Endothelial cell of umbilical vein (primary cell): Measurements from ENCODE around the gene ELAC2. TPM values are rescaled to one million over a fixed set of nuclear protein-coding genes. Genes with fewer than 3 reads are reported as not detected.

Source experiments
- BruUV-seq: library from RNA; stranded (reverse); fragments of 400-500 nt; replicated peaks from 2 replicates; lab custom pipeline; 2021; lab: Mats Ljungman, UMichigan
- CTCF ChIA-PET: fragments of 300-600, 350-600 bp; sonication (Branson Sonifier 250); formaldehyde crosslinking; loops from one replicate; lab custom pipeline; 2021; ENCODE audit warnings: antibody characterized with exemption, inconsistent platforms; lab: Charles Lee
- POLR2A ChIA-PET: fragments of 300-600, 350-600 bp; sonication (Branson Sonifier 250); formaldehyde crosslinking; loops from one replicate; lab custom pipeline; 2021; ENCODE audit warnings: antibody characterized with exemption, inconsistent platforms; lab: Charles Lee
- DNase-seq: peaks from one replicate; pipeline ENCODE4 v3.0.0-alpha.2; 2011; ENCODE audit warnings: low read depth, low spot score
- FAIRE-seq: peaks from 2 replicates; lab custom pipeline; 2011; peaks lifted over from hg19 to GRCh38; lab: Jason Lieb, UNC
- H2AFZ ChIP-seq: 2 replicates; pipeline ENCODE4 v1.6.0; 2012; ENCODE audit warnings: low read depth, low read length, control low read depth, inconsistent platforms
- H3K27ac ChIP-seq: 2 replicates; pipeline ENCODE4 v1.5.1; 2011; ENCODE audit warnings: low read depth, mild to moderate bottlenecking, control low read depth, low read length, moderate library complexity; ENCODE audit not compliant: insufficient read depth
- H3K27me3 ChIP-seq, 2 experiments: 2 replicates each; pipeline versions ENCODE4 v1.6.0 to v1.6.1; 2011; ENCODE audit warnings: low read length in 2 of 2, mixed read lengths in 1 of 2; ENCODE audit not compliant: control insufficient read depth in 2 of 2, insufficient read depth in 2 of 2
- H3K36me3 ChIP-seq, 2 experiments: 2 replicates in 1 of 2; 3 replicates in 1 of 2; pipeline ENCODE4 v1.5.1; 2011; ENCODE audit warnings: low read length in 2 of 2, mild to moderate bottlenecking in 1 of 2, moderate library complexity in 1 of 2; ENCODE audit not compliant: control insufficient read depth in 2 of 2, insufficient read depth in 2 of 2; ENCODE audit errors: extremely low read depth in 1 of 2
- H3K4me1 ChIP-seq: 3 replicates; pipeline ENCODE4 v1.5.1; 2011; ENCODE audit warnings: mild to moderate bottlenecking, low read length; ENCODE audit not compliant: control insufficient read depth, insufficient read depth; ENCODE audit errors: extremely low read depth
- H3K4me2 ChIP-seq: 2 replicates; pipeline ENCODE4 v1.6.1; 2011; ENCODE audit warnings: low read length, control low read depth, mixed read lengths; ENCODE audit not compliant: insufficient read depth
- H3K4me3 ChIP-seq, 3 experiments: fragments of 200-600 bp in 1 of 3; sonication (generic), shearing (Covaris generic) in 1 of 3; replicated peaks in 1 of 3; 2 replicates each; pipeline ENCODE4 v1.5.1; 2011 to 2016; ENCODE audit warnings: control low read depth in 3 of 3, low read length in 3 of 3, mild to moderate bottlenecking in 2 of 3, inconsistent platforms in 1 of 3, low read depth in 1 of 3, moderate library complexity in 1 of 3; ENCODE audit not compliant: insufficient read depth in 1 of 3
- H3K79me2 ChIP-seq: 2 replicates; pipeline ENCODE4 v1.6.0; 2012; ENCODE audit warnings: low read length, inconsistent platforms; ENCODE audit not compliant: control insufficient read depth, insufficient read depth
- H3K9ac ChIP-seq: replicated peaks from 2 replicates; pipeline ENCODE3; 2011; ENCODE audit warnings: low read length, control low read depth; ENCODE audit not compliant: insufficient read depth; ENCODE audit errors: extremely low read depth
- H3K9me1 ChIP-seq: replicated peaks from 3 replicates; pipeline ENCODE4 v1.6.0; 2011; ENCODE audit warnings: mild to moderate bottlenecking, low read length; ENCODE audit not compliant: control insufficient read depth, insufficient read depth; ENCODE audit errors: extremely low read depth
- H3K9me3 ChIP-seq: replicated peaks from 2 replicates; pipeline ENCODE4 v1.5.1; 2012; ENCODE audit warnings: low read length, inconsistent platforms; ENCODE audit not compliant: control insufficient read depth, insufficient read depth
- H4K20me1 ChIP-seq: replicated peaks from 2 replicates; pipeline ENCODE3; 2011; ENCODE audit warnings: mild to moderate bottlenecking, low read length; ENCODE audit not compliant: control insufficient read depth, insufficient read depth; ENCODE audit errors: extremely low read depth
- CTCF ChIP-seq, 2 donors: IDR thresholded peaks; 1 replicate in 1 of 2; 2 replicates in 1 of 2; pipeline ENCODE4 v1.5.1; 2011; ENCODE audit warnings: low read length in 2 of 2, mild to moderate bottlenecking in 2 of 2, moderate library complexity in 2 of 2, control low read depth in 1 of 2, inconsistent platforms in 1 of 2, low read depth in 1 of 2; ENCODE audit not compliant: insufficient read depth in 1 of 2; ENCODE audit errors: extremely low read depth in 1 of 2
- EZH2 ChIP-seq: IDR thresholded peaks from 2 replicates; pipeline ENCODE4 v1.6.1; 2012; ENCODE audit warnings: borderline replicate concordance, low read depth, mild to moderate bottlenecking, moderate library complexity, low read length, inconsistent platforms; ENCODE audit not compliant: severe bottlenecking
- FOS ChIP-seq: IDR thresholded peaks from 2 replicates; pipeline ENCODE4 v1.6.1; 2011; ENCODE audit warnings: mild to moderate bottlenecking, low read length, moderate library complexity, borderline replicate concordance; ENCODE audit not compliant: insufficient read depth
- GATA2 ChIP-seq: IDR thresholded peaks from 2 replicates; pipeline ENCODE4 v1.7.0; 2011; ENCODE audit warnings: low read depth, mild to moderate bottlenecking, moderate library complexity, mixed read lengths, low read length; ENCODE audit not compliant: insufficient read length, insufficient read depth
- JUN ChIP-seq: IDR thresholded peaks from 2 replicates; pipeline ENCODE4 v1.6.1; 2011; ENCODE audit warnings: borderline replicate concordance, low read depth; ENCODE audit not compliant: insufficient read length, insufficient read depth
- MAX ChIP-seq: IDR thresholded peaks from 2 replicates; pipeline ENCODE4 v1.6.1; 2011; ENCODE audit not compliant: insufficient read depth, insufficient read length
- MYC ChIP-seq: IDR thresholded peaks from one replicate; pipeline ENCODE4 v1.6.1; 2011; ENCODE audit warnings: mild to moderate bottlenecking, low read depth, low read length
- POLR2A ChIP-seq: IDR thresholded peaks from 2 replicates; pipeline ENCODE4 v1.6.1; 2012; ENCODE audit warnings: low read depth, mild to moderate bottlenecking, control low read depth, low read length
- POLR2AphosphoS5 ChIP-seq: IDR thresholded peaks from 2 replicates; pipeline ENCODE4 v1.6.1; 2012; ENCODE audit warnings: low read depth, mild to moderate bottlenecking, control low read depth, low read length, moderate library complexity; ENCODE audit not compliant: insufficient read depth
- dilution Hi-C: fragments of 300-500 bp; cut with MboI; formaldehyde crosslinking; loops from one replicate; pipeline ENCODE4 v1.15.0; 2019; ENCODE audit warnings: low sequenced_read_pairs; ENCODE audit not compliant: extremely low pct_ligation_motif_present
- intact Hi-C: fragments of 100-400 bp; cut with micrococcal nuclease; formaldehyde crosslinking; loops from one replicate; pipeline ENCODE4 v1.10.0; 2022
- polyA plus RNA-seq, 4 experiments: library from polyadenylated mRNA; depleted of rRNA in 3 of 4; stranded (reverse) in 3 of 4; unstranded in 1 of 4; fragments of >200 nt; gene quantifications; 2 replicates each; pipeline versions ENCODE4 v1.2.1 to v1.2.3, GENCODE V29; 2011 to 2012; ENCODE audit warnings: missing spikeins in 1 of 4
- total RNA-seq: library from RNA; stranded (reverse); gene quantifications from 2 replicates; pipeline ENCODE4 v1.2.3, GENCODE V29; 2021

The ELAC2 gene
- total and polyA plus RNA-seq, 2 donors (not counting 3 experiments of a cell fraction or from before 2014, with no cell fraction given) = 64.8 to 75.9 TPM

- H4K20me1 ChIP-seq = no peaks in the 10 kb centered on the region
- no peaks in the 10 kb centered on the region for H3K27me3 ChIP-seq
- H3K9me3 ChIP-seq = no peaks in the 10 kb centered on the region
- dilution Hi-C loops (no loop called here), intact Hi-C loops (no loop called here)
- H3K9me1 ChIP-seq = no peaks in the 10 kb centered on the region
- no peak for TF ChIP-seq JUN
- TF ChIP-seq MYC = no peak
- TF ChIP-seq FOS = no peak
- TF ChIP-seq GATA2 = no peak
- no peak for TF ChIP-seq MAX
- no peak for TF ChIP-seq POLR2AphosphoS5
- TF ChIP-seq EZH2 = no peak
- no peak for TF ChIP-seq POLR2A
- TF ChIP-seq CTCF (IDR thresholded peaks at IDR 0.05; ENCODE audit: extremely low read depth in 1 of 2, insufficient read depth in 1 of 2, low read depth in 1 of 2, low read length in 2 of 2) = no peak
- CTCF ChIA-PET = interaction anchor here (1.2 kb wide), 1 partner anchor 22 kb away, joined by 3 read pairs; the partner anchor contains the start of gene ELAC2
- H3K36me3 ChIP-seq = peaks cover 40 to 66% of the 10 kb centered on the region in 2 experiments
- POLR2A ChIA-PET = no interaction called here
- no TSS peak for BruUV-seq
- H3K4me2 ChIP-seq = no peak overlapping the region
- no peaks in the 10 kb centered on the region for H3K4me1 ChIP-seq
- no peak for DNase-seq
- FAIRE-seq = no peak
- H3K27ac ChIP-seq = no peak overlapping the region
- no peak overlapping the region for H3K4me3 ChIP-seq
- no peak overlapping the region for H3K9ac ChIP-seq
- H3K79me2 ChIP-seq = no peaks in the 10 kb centered on the region
- no peak overlapping the region for H2AFZ ChIP-seq
These were observed 22.5 kb downstream of the ELAC2 start for GRCh38 chr17:12995106-12995895.
